Lower leg skin (tissue), 4 donors: ENCODE data around the gene PTPRN2. TPM values are rescaled to one million over a fixed set of nuclear protein-coding genes. Genes with fewer than 3 reads are reported as not detected.
"Not testable (repeated sequence)": the region's sequence is repeated elsewhere in the genome, so short reads cannot be mapped to it uniquely, and the experiment has no call there.

Experiments used
- DNase-seq, 2 donors: peaks; one replicate each; pipeline ENCODE4 v3.0.0-alpha.2; 2019; ENCODE audit warnings: low spot score in 2 of 2
- H3K4me3 ChIP-seq: fragments of 200-600 bp; sonication (generic); 2 replicates; pipeline ENCODE4 v1.5.1; 2017; ENCODE audit warnings: mild to moderate bottlenecking, low read depth; ENCODE audit not compliant: poor library complexity, severe bottlenecking
- POLR2A ChIP-seq, 2 donors: fragments of 450-650 bp; IDR thresholded peaks; one replicate each; pipeline ENCODE4 v1.6.1; 2016 to 2017; ENCODE audit warnings: antibody characterized with exemption in 2 of 2, mild to moderate bottlenecking in 1 of 2, moderate library complexity in 1 of 2
- WGBS, 2 donors: methylation state at CpG; one replicate each; pipeline ENCODE4 v1.1.5; 2018; 5-methylcytosine and 5-hydroxymethylcytosine counted together
- intact Hi-C: fragments of 100-400 bp; cut with DNase I; formaldehyde crosslinking; loops from one replicate; pipeline ENCODE4 v1.15.0; 2023; ENCODE audit warnings: low total_unique reads
- total RNA-seq, 4 donors: library from RNA; depleted of rRNA; stranded (reverse); fragments of >200 nt; gene quantifications; one replicate each; pipeline ENCODE4 v1.1.0, GENCODE V29; 2016
- TF ChIP-seq, protein P1 (sequence below), 3 donors: fragments of 450-650 bp; IDR thresholded peaks; one replicate each; pipeline ENCODE4 v1.5.1; 2016; ENCODE audit warnings: antibody characterized with exemption in 3 of 3, mild to moderate bottlenecking in 3 of 3, moderate library complexity in 2 of 3

Gene PTPRN2
- total RNA-seq, 4 donors from 2014 or later, result 0.11 to 1.6 (median 0.92) TPM

DNA sequence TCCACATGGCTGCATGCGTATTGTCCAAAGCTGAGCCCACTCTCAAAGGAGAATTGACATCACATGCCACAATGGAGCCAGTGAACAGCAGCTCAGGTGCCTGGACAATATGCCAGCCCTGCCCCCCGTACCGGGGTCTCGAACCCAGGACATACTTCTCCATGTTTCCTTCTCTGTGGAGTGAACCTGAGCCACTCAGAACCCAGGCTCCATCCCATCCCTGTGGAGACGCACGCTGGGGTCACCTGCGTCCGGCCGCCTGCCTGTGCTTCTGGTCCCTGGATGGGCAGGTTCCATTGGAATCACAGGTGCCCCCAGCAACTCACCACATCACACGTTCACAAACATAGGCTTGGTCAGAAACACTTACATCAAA, 1021.0 kb downstream of the PTPRN2 start:
- 96 to 97% methylated on average over 10 of the region's 10 CpGs for WGBS, 2 donors
- DNase-seq, result no peak
- TF ChIP-seq, protein P1, sequence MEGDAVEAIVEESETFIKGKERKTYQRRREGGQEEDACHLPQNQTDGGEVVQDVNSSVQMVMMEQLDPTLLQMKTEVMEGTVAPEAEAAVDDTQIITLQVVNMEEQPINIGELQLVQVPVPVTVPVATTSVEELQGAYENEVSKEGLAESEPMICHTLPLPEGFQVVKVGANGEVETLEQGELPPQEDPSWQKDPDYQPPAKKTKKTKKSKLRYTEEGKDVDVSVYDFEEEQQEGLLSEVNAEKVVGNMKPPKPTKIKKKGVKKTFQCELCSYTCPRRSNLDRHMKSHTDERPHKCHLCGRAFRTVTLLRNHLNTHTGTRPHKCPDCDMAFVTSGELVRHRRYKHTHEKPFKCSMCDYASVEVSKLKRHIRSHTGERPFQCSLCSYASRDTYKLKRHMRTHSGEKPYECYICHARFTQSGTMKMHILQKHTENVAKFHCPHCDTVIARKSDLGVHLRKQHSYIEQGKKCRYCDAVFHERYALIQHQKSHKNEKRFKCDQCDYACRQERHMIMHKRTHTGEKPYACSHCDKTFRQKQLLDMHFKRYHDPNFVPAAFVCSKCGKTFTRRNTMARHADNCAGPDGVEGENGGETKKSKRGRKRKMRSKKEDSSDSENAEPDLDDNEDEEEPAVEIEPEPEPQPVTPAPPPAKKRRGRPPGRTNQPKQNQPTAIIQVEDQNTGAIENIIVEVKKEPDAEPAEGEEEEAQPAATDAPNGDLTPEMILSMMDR (IDR thresholded peaks at IDR 0.05), result no peak
- TF ChIP-seq POLR2A (IDR thresholded peaks at IDR 0.05), result no peak
- intact Hi-C loops, result no loop called here
- H3K4me3 ChIP-seq, result no peak overlapping the region

DNA sequence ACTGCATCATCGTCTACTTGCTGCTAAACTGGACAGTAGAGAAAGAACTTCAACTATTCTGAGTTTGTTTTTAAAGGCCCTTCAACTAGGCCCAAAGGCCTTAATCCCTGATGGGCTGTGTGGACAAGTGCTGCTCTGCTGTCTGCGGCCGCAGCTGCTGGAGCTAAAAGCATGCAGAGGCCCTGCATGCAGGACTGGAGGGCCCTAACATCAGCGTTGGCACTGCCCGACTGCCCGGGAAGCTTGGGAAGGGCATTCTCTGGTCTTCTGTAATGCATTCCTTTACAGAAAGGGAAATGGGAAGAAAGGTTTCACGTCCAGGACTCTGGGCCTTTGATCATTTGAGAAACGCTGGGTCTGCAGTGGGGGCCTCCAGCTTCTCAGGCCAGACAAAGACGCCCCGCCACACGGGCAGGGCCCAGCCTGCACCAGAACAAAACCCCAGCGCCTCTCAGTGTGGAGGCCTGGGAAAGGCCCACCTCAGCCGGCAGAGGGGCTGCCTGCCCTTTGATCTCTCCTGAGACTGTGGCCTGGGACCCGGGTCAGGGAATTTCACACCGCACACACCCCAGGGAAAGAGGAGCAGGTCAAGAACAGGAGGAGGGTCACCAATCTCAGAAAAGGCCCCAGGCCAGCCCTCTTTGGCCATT, 1021.5 kb downstream of the PTPRN2 start:
- H3K4me3 ChIP-seq, result no peak overlapping the region
- intact Hi-C loops, result no loop called here
- DNase-seq, result no peak
- WGBS, 2 donors, result 88% methylated on average over 15 of the region's 15 CpGs
- TF ChIP-seq POLR2A (IDR thresholded peaks at IDR 0.05), result no peak
- TF ChIP-seq, protein P1 (IDR thresholded peaks at IDR 0.05), result no peak

GRCh38 chr7:157565201-157565626, 1022.4 kb downstream of the PTPRN2 start:
- no peak overlapping the region for H3K4me3 ChIP-seq
- no peak for DNase-seq
- intact Hi-C loops, result no loop called here
- 91 to 93% methylated on average over 11 of the region's 11 CpGs for WGBS, 2 donors
- no peak for TF ChIP-seq POLR2A (IDR thresholded peaks at IDR 0.05)
- TF ChIP-seq, protein P1 (IDR thresholded peaks at IDR 0.05), result no peak

DNA sequence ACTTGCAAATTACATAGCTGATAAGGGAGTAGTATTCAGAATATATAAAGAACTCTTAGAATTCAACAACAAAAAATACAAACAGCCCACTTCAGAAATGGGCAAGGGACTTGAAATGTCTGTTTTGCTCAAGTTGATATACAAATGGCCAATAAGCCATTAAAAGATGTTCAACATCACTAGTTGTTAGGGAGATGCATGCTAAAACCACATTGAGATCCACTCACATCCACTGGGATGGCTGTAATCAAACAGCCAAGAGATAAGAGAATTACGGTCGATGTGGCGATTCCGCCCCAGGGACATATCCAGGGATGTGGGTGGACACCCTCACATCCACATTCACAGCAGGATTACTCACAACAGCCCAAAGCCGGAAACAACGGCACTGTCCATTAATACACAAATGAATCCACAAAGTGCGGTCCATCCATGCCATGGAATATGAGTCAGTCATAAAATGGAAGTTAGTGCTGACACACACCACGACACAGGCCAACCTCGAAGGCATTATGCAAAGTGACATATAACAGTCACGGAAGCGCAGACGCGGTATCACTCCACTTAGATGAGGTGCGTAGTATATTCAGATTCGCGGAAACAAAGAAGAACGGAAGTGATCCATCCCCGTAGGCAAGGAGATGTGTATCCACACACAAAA, 1023.0 kb downstream of the PTPRN2 start:
- DNase-seq, result no peak
- WGBS, 2 donors, result 94 to 96% methylated on average over 18 of the region's 18 CpGs
- TF ChIP-seq, protein P1 (IDR thresholded peaks at IDR 0.05), result no peak
- no peak for TF ChIP-seq POLR2A (IDR thresholded peaks at IDR 0.05)
- intact Hi-C loops, result no loop called here
- H3K4me3 ChIP-seq, result no peak overlapping the region

DNA sequence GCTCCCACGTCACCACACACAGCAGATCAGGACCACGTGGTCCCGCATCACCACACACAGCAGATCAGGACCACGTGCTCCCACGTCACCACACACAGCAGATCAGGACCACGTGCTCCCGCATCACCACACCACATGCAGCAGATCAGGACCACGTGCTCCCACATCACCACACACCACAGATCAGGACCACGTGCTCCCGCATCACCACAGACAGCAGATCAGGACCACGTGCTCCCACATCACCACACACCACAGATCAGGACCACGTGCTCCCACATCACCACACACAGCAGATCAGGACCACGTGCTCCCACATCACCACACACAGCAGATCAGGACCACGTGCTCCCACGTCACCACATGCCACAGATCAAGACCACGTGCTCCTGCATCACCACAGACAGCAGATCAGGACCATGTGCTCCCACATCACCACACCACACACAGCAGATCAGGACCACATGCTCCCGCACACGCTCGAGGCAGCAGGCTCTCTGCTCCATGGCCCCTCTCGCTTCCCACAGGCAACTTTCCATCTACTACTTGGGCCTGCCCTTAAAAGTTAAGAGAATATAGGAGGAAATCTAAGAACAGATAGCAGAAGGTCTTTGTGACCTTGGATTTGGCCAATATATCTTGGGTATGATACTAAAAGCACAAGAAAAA, 1024.0 kb downstream of the PTPRN2 start:
- 88 to 91% methylated on average over 13 to 19 of the region's 20 CpGs for WGBS, 2 donors
- H3K4me3 ChIP-seq, intact Hi-C loops, DNase-seq: not testable (repeated sequence)

GRCh38 chr7:157562522-157563398, 1024.9 kb downstream of the PTPRN2 start:
- DNase-seq, H3K4me3 ChIP-seq, intact Hi-C loops: not testable (repeated sequence)
- WGBS, 2 donors, result 93 to 97% methylated on average over 40 to 44 of the region's 44 CpGs
